Transverse colon (tissue), 4 donors: ENCODE data around the gene JUND. TPM values are rescaled to one million over a fixed set of nuclear protein-coding genes. Genes with fewer than 3 reads are reported as not detected.

ENCODE experiments used
- DNase-seq: peaks from one replicate; pipeline ENCODE4 v3.0.0-alpha.2; 2019
- H3K27ac ChIP-seq, 4 donors: fragments of 200-600 bp; sonication (generic); 2 replicates each; pipeline ENCODE4 v1.5.1; 2016 to 2018; ENCODE audit warnings: inconsistent platforms in 4 of 4
- H3K27me3 ChIP-seq: fragments of 200-600 bp; sonication (generic); 2 replicates; pipeline ENCODE4 v1.5.1; 2017; ENCODE audit warnings: inconsistent platforms
- H3K36me3 ChIP-seq, 4 donors: fragments of 200-600 bp; sonication (generic); 2 replicates each; pipeline ENCODE4 v1.5.1; 2017 to 2019; ENCODE audit warnings: inconsistent platforms in 4 of 4
- H3K4me1 ChIP-seq, 4 donors: fragments of 200-600 bp; sonication (generic); 2 replicates each; pipeline ENCODE4 v1.5.1; 2017 to 2020; ENCODE audit warnings: inconsistent platforms in 4 of 4
- H3K4me3 ChIP-seq, 4 donors: fragments of 200-600 bp; sonication (generic); 1 replicate in 1 of 4; 2 replicates in 3 of 4; pipeline versions ENCODE4 v1.5.1 to v1.6.1; 2017 to 2019; ENCODE audit warnings: inconsistent platforms in 4 of 4
- H3K9me3 ChIP-seq, 2 donors: fragments of 200-600 bp; sonication (generic); 2 replicates each; pipeline ENCODE4 v1.5.1; 2017 to 2019; ENCODE audit warnings: inconsistent platforms in 2 of 2
- EP300 ChIP-seq: sonication (generic); formaldehyde crosslinking; IDR thresholded peaks from one replicate; pipeline ENCODE4 v1.6.1; 2017; ENCODE audit warnings: antibody characterized with exemption, low read depth
- POLR2A ChIP-seq: fragments of 450-650 bp; IDR thresholded peaks from one replicate; pipeline ENCODE4 v1.6.1; 2016; ENCODE audit warnings: antibody characterized with exemption, mild to moderate bottlenecking, moderate library complexity
- POLR2AphosphoS5 ChIP-seq, 3 donors: sonication (generic); formaldehyde crosslinking; IDR thresholded peaks; one replicate each; pipeline ENCODE4 v1.6.1; 2016; ENCODE audit warnings: antibody characterized with exemption in 3 of 3
- WGBS, 2 donors: methylation state at CpG; one replicate each; pipeline ENCODE4 v1.1.5; 2018; ENCODE audit warnings: low coverage in 1 of 2; 5-methylcytosine and 5-hydroxymethylcytosine counted together
- in situ Hi-C, 4 donors: fragments of 200-750 bp; cut with MboI; loops; one replicate each; pipeline versions ENCODE4 v1.15.0 to v1.15.1; 2017; ENCODE audit warnings: low sequenced_read_pairs in 3 of 4, low pct_ligation_motif_present in 1 of 4, low pct_unique_long_range_greater_than_20kb in 1 of 4
- intact Hi-C: fragments of 100-400 bp; cut with DNase I; formaldehyde crosslinking; loops from one replicate; pipeline ENCODE4 v1.15.1; 2023; ENCODE audit warnings: low total_unique reads
- total RNA-seq, 4 donors: library from RNA; depleted of rRNA; stranded (reverse); fragments of >200 nt; gene quantifications; one replicate each; pipeline ENCODE4 v1.1.0, GENCODE V29; 2016
- TF ChIP-seq, protein P1 (sequence below), 5 experiments: fragments of 200-600 bp in 3 of 5; fragments of 450-650 bp in 2 of 5; sonication (generic) in 3 of 5; IDR thresholded peaks; 1 replicate in 2 of 5; 2 replicates in 3 of 5; pipeline ENCODE4 v1.5.1; 2016 to 2017; ENCODE audit warnings: antibody characterized with exemption in 5 of 5, inconsistent platforms in 3 of 5, mild to moderate bottlenecking in 2 of 5, moderate library complexity in 1 of 5

The JUND gene
- total RNA-seq, 4 donors from 2014 or later = 714 to 2,423 (median 1,288) TPM

- H3K4me3 ChIP-seq = no peak overlapping the region
- no peaks in the 10 kb centered on the region for H3K9me3 ChIP-seq
- 75 to 85% methylated on average over 4 to 9 of the region's 9 CpGs for WGBS, 2 donors
- H3K4me1 ChIP-seq = peaks cover 10 to 27% (median 16%) of the 10 kb centered on the region in 4 donors
- in situ Hi-C loops = loop anchor here in 2 of 4 donors (10.0 to 25.0 kb wide), 2 partner anchors 54 to 142 kb away; partner anchors contain the start of genes LSM4 (in 2 of the 2) and SSBP4 (in 1 of the 2)
- DNase-seq = no peak
- no peaks in the 10 kb centered on the region for H3K27me3 ChIP-seq
- intact Hi-C loops = no loop called here
- no peak overlapping the region for H3K27ac ChIP-seq
- peaks cover 0 to 13% (median 2%) of the 10 kb centered on the region in 4 donors for H3K36me3 ChIP-seq
- no peak for TF ChIP-seq POLR2AphosphoS5 (IDR thresholded peaks at IDR 0.05)
- TF ChIP-seq EP300 = no peak
- TF ChIP-seq POLR2A = no peak
- TF ChIP-seq, protein P1, sequence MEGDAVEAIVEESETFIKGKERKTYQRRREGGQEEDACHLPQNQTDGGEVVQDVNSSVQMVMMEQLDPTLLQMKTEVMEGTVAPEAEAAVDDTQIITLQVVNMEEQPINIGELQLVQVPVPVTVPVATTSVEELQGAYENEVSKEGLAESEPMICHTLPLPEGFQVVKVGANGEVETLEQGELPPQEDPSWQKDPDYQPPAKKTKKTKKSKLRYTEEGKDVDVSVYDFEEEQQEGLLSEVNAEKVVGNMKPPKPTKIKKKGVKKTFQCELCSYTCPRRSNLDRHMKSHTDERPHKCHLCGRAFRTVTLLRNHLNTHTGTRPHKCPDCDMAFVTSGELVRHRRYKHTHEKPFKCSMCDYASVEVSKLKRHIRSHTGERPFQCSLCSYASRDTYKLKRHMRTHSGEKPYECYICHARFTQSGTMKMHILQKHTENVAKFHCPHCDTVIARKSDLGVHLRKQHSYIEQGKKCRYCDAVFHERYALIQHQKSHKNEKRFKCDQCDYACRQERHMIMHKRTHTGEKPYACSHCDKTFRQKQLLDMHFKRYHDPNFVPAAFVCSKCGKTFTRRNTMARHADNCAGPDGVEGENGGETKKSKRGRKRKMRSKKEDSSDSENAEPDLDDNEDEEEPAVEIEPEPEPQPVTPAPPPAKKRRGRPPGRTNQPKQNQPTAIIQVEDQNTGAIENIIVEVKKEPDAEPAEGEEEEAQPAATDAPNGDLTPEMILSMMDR (IDR thresholded peaks at IDR 0.05) = no peak
Measured at GRCh38 chr19:18270326-18270725, 11.1 kb downstream of the JUND start.

GRCh38 chr19:18269070-18269723 lies 12.2 kb downstream of the JUND start:
- TF ChIP-seq POLR2A = no peak
- no peak for TF ChIP-seq EP300
- no peak for TF ChIP-seq POLR2AphosphoS5 (IDR thresholded peaks at IDR 0.05)
- TF ChIP-seq, protein P1 (IDR thresholded peaks at IDR 0.05) = no peak
- Histone ChIP-seq H3K4me3 (no peak overlapping the region), H3K9me3 (no peaks in the 10 kb centered on the region), H3K36me3 (peaks cover 0 to 13% (median 2%) of the 10 kb centered on the region in 4 donors), H3K27ac (no peak overlapping the region), H3K27me3 (no peaks in the 10 kb centered on the region), H3K4me1 (peaks cover under 1 to 15% (median 5%) of the 10 kb centered on the region in 4 donors)
- in situ Hi-C loops = loop anchor here in 1 of 4 donors (25.0 kb wide), 1 partner anchor 143 kb away; the partner anchor contains the start of gene SSBP4
- intact Hi-C loops = loop anchor here (10.0 kb wide), 1 partner anchor 146 kb away; the partner anchor contains the start of gene SSBP4
- 79 to 83% methylated on average over 1 to 2 of the region's 2 CpGs for WGBS, 2 donors
- DNase-seq = no peak

GRCh38 chr19:18266771-18267686 lies 14.4 kb downstream of the JUND start:
- intact Hi-C loops = loop anchor here (10.0 kb wide), 1 partner anchor 148 kb away; the partner anchor contains the start of gene SSBP4
- Histone ChIP-seq H3K4me1 (no peaks in the 10 kb centered on the region), H3K36me3 (peaks cover 0 to 13% (median 2%) of the 10 kb centered on the region in 4 donors), H3K27me3 (no peaks in the 10 kb centered on the region), H3K27ac (no peak overlapping the region), H3K9me3 (no peaks in the 10 kb centered on the region), H3K4me3 (no peak overlapping the region)
- no peak for TF ChIP-seq EP300
- TF ChIP-seq, protein P1 (IDR thresholded peaks at IDR 0.05) = no peak
- no peak for TF ChIP-seq POLR2A
- peak in 1 of 3 donors; percentile 12 for TF ChIP-seq POLR2AphosphoS5 (IDR thresholded peaks at IDR 0.05)
- in situ Hi-C loops = loop anchor here in 1 of 4 donors (25.0 kb wide), 1 partner anchor 145 kb away; the partner anchor contains the start of gene SSBP4
- DNase-seq = no peak
- WGBS, 2 donors = 92% methylated on average over 14 to 40 of the region's 42 CpGs

- WGBS, 2 donors = 78% methylated on average over 6 of the region's 7 CpGs; no CpG with 5 or more reads in 1 of the 2 donors
- Histone ChIP-seq H3K27me3 (no peaks in the 10 kb centered on the region), H3K4me3 (no peak overlapping the region), H3K27ac (no peak overlapping the region), H3K36me3 (peaks cover 0 to 13% (median 2%) of the 10 kb centered on the region in 4 donors), H3K4me1 (no peaks in the 10 kb centered on the region), H3K9me3 (no peaks in the 10 kb centered on the region)
- TF ChIP-seq POLR2A (no peak), POLR2AphosphoS5 (IDR thresholded peaks at IDR 0.05) (no peak)
- intact Hi-C loops = loop anchor here (10.0 kb wide), 1 partner anchor 149 kb away; the partner anchor contains the start of gene SSBP4
- DNase-seq = no peak
- in situ Hi-C loops = loop anchor here in 1 of 4 donors (25.0 kb wide), 1 partner anchor 147 kb away; the partner anchor contains the start of gene SSBP4
Measured at GRCh38 chr19:18265582-18265981, 15.8 kb downstream of the JUND start.
